ENCODE results near the gene ART4.

ART4 gene, protein sequence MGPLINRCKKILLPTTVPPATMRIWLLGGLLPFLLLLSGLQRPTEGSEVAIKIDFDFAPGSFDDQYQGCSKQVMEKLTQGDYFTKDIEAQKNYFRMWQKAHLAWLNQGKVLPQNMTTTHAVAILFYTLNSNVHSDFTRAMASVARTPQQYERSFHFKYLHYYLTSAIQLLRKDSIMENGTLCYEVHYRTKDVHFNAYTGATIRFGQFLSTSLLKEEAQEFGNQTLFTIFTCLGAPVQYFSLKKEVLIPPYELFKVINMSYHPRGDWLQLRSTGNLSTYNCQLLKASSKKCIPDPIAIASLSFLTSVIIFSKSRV

DNA sequence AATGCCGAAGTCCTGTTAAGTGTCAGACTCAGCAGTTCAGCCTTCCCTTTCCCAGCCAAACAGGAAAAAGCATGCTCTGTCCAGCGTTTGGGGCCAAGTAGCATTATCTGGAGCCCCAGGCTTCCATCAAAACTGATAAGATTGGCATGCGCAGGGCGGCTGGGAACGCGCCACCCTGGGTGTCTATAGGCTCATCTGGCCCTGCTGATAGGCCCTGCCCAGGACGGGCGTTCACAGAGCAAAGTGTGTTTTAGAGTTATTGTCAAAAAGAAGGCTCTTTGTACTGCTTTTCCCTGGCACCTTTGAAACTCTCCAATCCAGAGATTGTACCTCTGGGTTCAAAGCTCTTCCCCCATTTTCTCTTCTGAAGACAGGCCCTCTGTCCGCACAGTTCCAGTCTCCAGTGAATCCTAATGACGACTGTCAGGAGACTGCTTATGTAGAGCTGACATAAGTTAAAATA, at the start of gene ART4:
Gene ART4 (minus strand): TSS at position 102 of the 463 bp plus-strand sequence. CDS start 413 bp downstream, outside the sequence.
- DNase-seq (ENCODE audit: low read depth) = no peak

GRCh38 chr12:14892726-14893505, 49.6 kb upstream of the ART4 start:
- DNase-seq (ENCODE audit: low read depth) = no peak

- no peak for DNase-seq (ENCODE audit: low read depth)
These were observed 47.4 kb upstream of the ART4 start for GRCh38 chr12:14890701-14891100.

GRCh38 chr12:14886271-14886670, 42.9 kb upstream of the ART4 start:
- DNase-seq (ENCODE audit: low read depth) = no peak

GRCh38 chr12:14885718-14886221, 42.4 kb upstream of the ART4 start, which contains the start of gene MGP:
Gene MGP (minus strand): TSS chr12:14885854. CDS start chr12:14885791, 63 bp downstream.
- DNase-seq (ENCODE audit: low read depth) = no peak

DNA sequence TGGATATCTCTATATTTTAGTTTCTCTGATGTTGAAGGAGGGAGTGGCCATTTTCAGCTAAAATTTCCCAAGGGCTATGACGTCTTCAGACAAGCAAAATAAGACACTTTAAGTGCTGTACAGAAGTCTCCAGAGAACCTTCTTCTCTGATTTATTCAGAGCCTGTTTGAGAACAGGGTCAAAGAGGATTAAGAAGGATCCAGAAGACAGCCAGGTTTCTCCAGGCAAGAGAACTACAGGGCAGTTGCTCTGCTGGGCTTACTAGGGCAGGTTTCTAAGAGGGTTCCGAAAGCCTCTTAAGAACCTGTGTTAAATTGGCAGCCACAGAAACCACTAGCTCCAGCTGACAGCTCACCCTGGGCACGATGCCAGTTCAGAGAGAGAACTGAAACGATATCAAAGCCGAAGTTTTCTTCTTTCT, 41.1 kb upstream of the ART4 start:
- DNase-seq (ENCODE audit: low read depth) = peak; percentile 62

DNA sequence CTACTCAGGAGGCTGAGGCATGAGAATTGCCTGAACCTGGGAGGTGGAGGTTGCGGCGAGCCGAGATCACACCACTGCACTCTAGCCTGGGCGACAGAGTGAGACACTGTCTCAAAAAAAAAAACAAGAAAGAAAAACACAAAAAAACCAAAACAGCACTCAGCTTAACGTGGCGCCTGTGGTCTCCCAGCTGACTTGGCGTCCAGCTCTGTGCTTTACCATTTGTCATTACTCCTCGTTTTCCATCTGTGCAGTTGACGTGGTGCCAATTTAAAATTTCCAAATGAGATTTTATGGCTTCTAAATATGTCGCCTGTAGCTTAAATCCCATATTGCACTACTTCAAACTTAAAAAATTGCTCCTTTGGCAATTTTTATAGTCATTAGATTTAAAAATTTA, 40.4 kb upstream of the ART4 start:
- DNase-seq (ENCODE audit: low read depth) = no peak

- DNase-seq (ENCODE audit: low read depth) = no peak
These were observed 37.6 kb upstream of the ART4 start for GRCh38 chr12:14880890-14881453.

- DNase-seq (ENCODE audit: low read depth) = no peak
These were observed 36.1 kb upstream of the ART4 start for GRCh38 chr12:14879222-14879933.

DNA sequence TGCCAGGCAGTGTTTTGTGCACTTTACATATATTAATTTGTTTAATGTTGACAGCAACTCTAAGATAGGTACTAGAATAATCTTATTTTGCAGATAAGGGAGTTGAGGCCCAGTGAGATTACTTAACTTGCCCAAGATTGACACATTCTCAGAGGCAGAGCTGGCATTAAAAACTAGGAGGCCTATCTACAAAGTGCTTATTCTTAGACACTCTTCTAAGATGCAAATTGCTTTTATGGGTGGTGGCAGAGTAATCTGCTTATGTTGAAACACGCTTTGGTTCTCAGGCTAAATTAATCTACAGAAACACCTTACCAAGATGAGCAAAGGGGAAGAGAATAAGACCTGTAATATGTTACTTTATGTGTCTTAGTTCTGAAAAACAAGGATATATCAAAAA, 35.2 kb upstream of the ART4 start:
- no peak for DNase-seq (ENCODE audit: low read depth)

DNA sequence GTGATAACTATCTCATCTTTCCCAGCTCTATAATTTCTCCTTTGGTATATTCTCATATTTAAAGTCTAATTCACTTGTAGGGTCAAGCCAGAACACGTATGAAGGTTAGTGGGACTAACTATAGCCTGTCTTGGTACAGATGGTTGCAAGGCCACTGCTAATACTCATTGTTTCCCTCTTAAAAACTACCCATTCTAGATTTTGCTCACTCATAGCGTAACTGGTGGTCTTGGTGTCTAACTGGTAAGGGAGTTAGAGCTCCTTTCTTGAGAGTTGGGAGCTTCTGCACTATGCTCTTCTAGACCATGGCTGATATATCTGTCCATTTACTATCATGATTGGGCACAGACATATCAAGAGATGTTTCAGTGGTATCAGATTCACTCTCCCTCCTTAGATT, 33.5 kb upstream of the ART4 start:
- no peak for DNase-seq (ENCODE audit: low read depth)

GRCh38 chr12:14874882-14875281, 31.6 kb upstream of the ART4 start:
- DNase-seq (ENCODE audit: low read depth) = no peak

- no peak for DNase-seq (ENCODE audit: low read depth)
These were observed 30.3 kb upstream of the ART4 start for GRCh38 chr12:14873440-14874185.

GRCh38 chr12:14871886-14872285, 28.6 kb upstream of the ART4 start:
- no peak for DNase-seq (ENCODE audit: low read depth)

DNA sequence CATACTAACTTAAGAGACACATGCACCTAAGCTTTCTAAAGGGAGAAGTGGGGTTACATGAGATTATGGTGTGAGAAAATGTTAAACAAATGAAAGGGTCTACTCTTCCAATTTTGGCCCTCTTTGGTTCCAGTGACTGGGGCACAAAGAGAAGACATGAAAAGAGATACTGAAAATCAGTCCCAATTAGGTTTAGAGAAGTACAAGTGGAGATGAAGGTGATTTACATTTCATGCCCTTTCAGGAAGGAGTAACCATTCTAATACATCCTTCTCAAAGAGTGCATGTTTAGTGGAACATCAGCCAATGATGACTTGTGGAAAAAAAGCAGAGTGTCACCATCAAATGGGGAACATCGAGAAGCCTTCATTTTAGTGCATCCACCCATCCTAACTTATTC, 27.9 kb upstream of the ART4 start:
- DNase-seq (ENCODE audit: low read depth) = no peak

- no peak for DNase-seq (ENCODE audit: low read depth)
These were observed 25.7 kb upstream of the ART4 start for GRCh38 chr12:14868916-14869506.

GRCh38 chr12:14860490-14860889, 17.2 kb upstream of the ART4 start:
- DNase-seq (ENCODE audit: low read depth) = no peak

DNA sequence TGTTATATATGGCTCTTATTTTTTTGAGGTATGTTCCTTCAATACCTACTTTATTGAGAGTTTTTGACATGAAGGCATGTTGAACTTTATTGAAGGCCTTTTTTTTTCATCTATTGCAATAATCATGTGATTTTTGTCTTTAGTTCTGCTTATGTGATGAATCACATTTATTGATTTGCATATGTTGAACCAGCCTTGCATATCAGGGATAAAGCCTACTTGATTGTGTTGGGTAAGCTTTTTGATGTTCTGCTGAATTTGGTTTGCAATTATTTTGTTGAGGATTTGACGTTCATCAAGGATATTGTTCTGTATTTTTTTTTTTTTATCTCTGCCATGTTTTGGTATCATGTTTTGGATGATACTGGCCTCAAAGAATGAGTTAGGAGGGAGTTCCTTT, 15.2 kb upstream of the ART4 start:
- DNase-seq (ENCODE audit: low read depth) = no peak

- no peak for DNase-seq (ENCODE audit: low read depth)
These were observed 11.4 kb upstream of the ART4 start for GRCh38 chr12:14854586-14855183.

DNA sequence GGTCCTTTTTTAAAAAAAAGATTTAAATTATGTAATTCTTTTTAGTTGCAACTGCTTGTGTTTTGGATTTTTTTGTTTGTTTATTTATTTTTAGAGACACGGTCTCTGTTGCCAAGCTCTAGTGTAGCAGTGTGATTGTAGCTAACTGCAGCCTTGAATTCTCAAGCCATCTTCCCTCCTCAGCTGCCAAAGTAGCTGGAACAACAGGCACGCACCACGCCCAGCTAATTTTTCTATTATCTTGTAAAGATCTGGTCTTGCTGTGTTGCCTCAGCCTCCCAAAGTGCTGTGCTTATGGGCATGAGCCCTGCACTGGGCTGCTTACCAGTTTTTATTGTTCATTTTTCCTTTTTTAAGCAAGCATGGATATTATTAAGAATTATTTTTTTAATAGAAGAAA, 10.6 kb upstream of the ART4 start:
- no peak for DNase-seq (ENCODE audit: low read depth)

DNA sequence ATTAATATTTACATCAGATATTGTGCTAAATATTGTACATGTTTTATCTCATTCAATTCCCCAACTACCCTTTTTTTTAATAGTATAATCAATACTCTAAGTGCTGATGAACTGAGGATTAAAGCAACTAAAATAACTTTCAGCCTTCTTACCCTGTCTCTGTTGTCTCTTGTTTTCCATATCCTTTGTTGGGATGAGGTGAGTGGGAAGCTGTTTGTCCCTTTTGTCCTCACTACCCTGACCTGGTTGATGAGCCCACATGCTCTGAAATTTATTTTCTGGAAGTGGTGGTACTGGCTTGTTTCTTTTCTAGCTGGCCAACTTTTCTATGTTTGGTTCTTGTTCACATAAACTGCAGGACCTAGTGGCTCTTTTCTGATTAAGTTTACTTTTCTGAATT, 9.6 kb upstream of the ART4 start:
- DNase-seq (ENCODE audit: low read depth) = no peak

Measured in stimulated activated CD8-positive, alpha-beta memory T cell treated with anti-CD3 and anti-CD28 coated beads, Interleukin-12 subunit alpha, Interleukin-12 subunit beta, amount 100 ng/mL, for 4 hours (primary cell).